Parathyroid adenoma (tissue), 2 donors: ENCODE results near the gene FANCB.

Experiments used
- H2AFZ ChIP-seq: fragments of 300-600 bp; sonication (generic); one replicate; pipeline ENCODE4 v1.7.0; 2017; ENCODE audit warnings: antibody characterized with exemption, mild to moderate bottlenecking
- H3K27ac ChIP-seq: fragments of 300-600 bp; sonication (generic); one replicate; pipeline ENCODE4 v1.7.0; 2017
- H3K27me3 ChIP-seq: fragments of 300-600 bp; sonication (generic); one replicate; pipeline ENCODE4 v1.7.0; 2017; ENCODE audit warnings: low read length; ENCODE audit not compliant: control insufficient read depth, insufficient read depth
- H3K36me3 ChIP-seq: fragments of 300-600 bp; sonication (generic); one replicate; pipeline ENCODE4 v1.7.0; 2017; ENCODE audit warnings: low read length; ENCODE audit not compliant: control insufficient read depth, insufficient read depth
- H3K4me1 ChIP-seq: fragments of 300-600 bp; sonication (generic); one replicate; pipeline ENCODE4 v1.7.0; 2017; ENCODE audit warnings: control low read depth
- H3K4me2 ChIP-seq: fragments of 300-600 bp; sonication (generic); one replicate; pipeline ENCODE4 v1.7.0; 2017; ENCODE audit warnings: low read length
- H3K4me3 ChIP-seq: fragments of 300-600 bp; sonication (generic); one replicate; pipeline ENCODE4 v1.7.0; 2017; ENCODE audit warnings: low read depth, low read length
- H3K79me2 ChIP-seq: fragments of 300-600 bp; sonication (generic); one replicate; pipeline ENCODE4 v1.7.0; 2017; ENCODE audit warnings: control low read depth
- H3K9ac ChIP-seq: fragments of 300-600 bp; sonication (generic); one replicate; pipeline ENCODE4 v1.7.0; 2017; ENCODE audit warnings: mild to moderate bottlenecking
- H3K9me3 ChIP-seq: fragments of 300-600 bp; sonication (generic); one replicate; pipeline ENCODE4 v1.7.0; 2017; ENCODE audit warnings: low read length; ENCODE audit not compliant: control insufficient read depth
- CTCF ChIP-seq: fragments of 300-600 bp; sonication (generic); IDR thresholded peaks from one replicate; pipeline ENCODE4 v1.7.0; 2017; ENCODE audit warnings: antibody characterized with exemption, mild to moderate bottlenecking
- donor health status: primary hyperparathyroidism.

The FANCB gene

GRCh38 chrX:14798805-14799397 is 74.0 kb downstream of the FANCB start:
- H3K27me3 ChIP-seq, result no peaks in the 10 kb centered on the region
- no peak overlapping the region for H3K9ac ChIP-seq
- H3K4me3 ChIP-seq, result no peak overlapping the region
- H3K27ac ChIP-seq, result no peak overlapping the region
- H3K4me2 ChIP-seq, result no peak overlapping the region
- no peaks in the 10 kb centered on the region for H3K9me3 ChIP-seq
- H3K79me2 ChIP-seq, result no peaks in the 10 kb centered on the region
- no peak overlapping the region for H2AFZ ChIP-seq
- H3K4me1 ChIP-seq, result no peaks in the 10 kb centered on the region
- TF ChIP-seq CTCF, result no peak
- no peaks in the 10 kb centered on the region for H3K36me3 ChIP-seq
